ENCODE measurements around the gene BASP1. TPM values are rescaled to one million over a fixed set of nuclear protein-coding genes. Genes with fewer than 3 reads are reported as not detected.

BASP1 gene
- total and polyA plus RNA-seq, 10 of the 15 experiments (the other 5 are each of a cell fraction or from before 2014, with no cell fraction given) = 27.3 to 190 (median 102) TPM

GRCh38 chr5:17223367-17224185, 6.1 kb downstream of the BASP1 start (continued):
- TF ChIP-seq ZNF592 (IDR thresholded peaks at IDR 0.05) (0 out of 2 replicates have a peak, but pooled peaks have one; percentile 5), SKIL (IDR thresholded peaks at IDR 0.05; ENCODE audit: low read depth, poor library complexity, severe bottlenecking) (peak; percentile 92), EP300 (IDR thresholded peaks at IDR 0.05; ENCODE audit: borderline replicate concordance in 1 of 2, control insufficient read depth in 1 of 2, low read depth in 2 of 2, low read length in 2 of 2) (peak; percentile 71 to 79; a peak in 2 of 4 replicates), RUNX3 (IDR thresholded peaks at IDR 0.05; ENCODE audit: low read length) (peak; percentile 98), BACH1 (IDR thresholded peaks at IDR 0.05; ENCODE audit: borderline replicate concordance) (0 out of 2 replicates have a peak, but pooled peaks have one; percentile 35), PAX8 (IDR thresholded peaks at IDR 0.05) (no peak), STAT3 (IDR thresholded peaks at IDR 0.05; ENCODE audit: low read depth, low read length) (no peak), MLLT1 (IDR thresholded peaks at IDR 0.05) (peak; percentile 56; the same call in 1 of the 2 replicates), HCFC1 (IDR thresholded peaks at IDR 0.05; ENCODE audit: low read length) (no peak), FOXM1 (IDR thresholded peaks at IDR 0.05; ENCODE audit: low read depth, low read length) (peak; percentile 50; the same call in 1 of the 2 replicates), IKZF2 (IDR thresholded peaks at IDR 0.05) (peak; percentile 56; a peak in 3 of 4 replicates), NR2F1 (conservative IDR thresholded peaks at IDR 0.05) (peak; percentile 51; the same call in 1 of the 2 replicates), NBN (IDR thresholded peaks at IDR 0.05) (0 out of 2 replicates have a peak, but pooled peaks have one; percentile 25), CBFB (IDR thresholded peaks at IDR 0.05; ENCODE audit: low read depth) (peak; percentile 92), ATF2 (IDR thresholded peaks at IDR 0.05; ENCODE audit: low read length) (peak; percentile 56; the same call in 1 of the 2 replicates), MEF2A (IDR thresholded peaks at IDR 0.05; ENCODE audit: insufficient read depth, low read depth, low read length) (peak; percentile 73; the same call in 1 of the 2 replicates), ETV6 (conservative IDR thresholded peaks at IDR 0.05 in 1 of 2, IDR thresholded peaks at IDR 0.05 in 1 of 2; ENCODE audit: borderline replicate concordance in 1 of 2, low read depth in 1 of 2) (peak in 1 of 2 experiments; percentile 28; a peak in 1 of 4 replicates), JUNB (IDR thresholded peaks at IDR 0.05) (0 out of 2 replicates have a peak, but pooled peaks have one; percentile 26)
